Endothelial cell of umbilical vein (primary cell): ENCODE data around the gene SCD.

Experiments
- POLR2AphosphoS5 ChIP-seq: IDR thresholded peaks from 2 replicates; pipeline ENCODE4 v1.6.1; 2012; ENCODE audit warnings: low read depth, mild to moderate bottlenecking, control low read depth, low read length, moderate library complexity; ENCODE audit not compliant: insufficient read depth
- TF ChIP-seq, protein P1 (sequence below), 2 donors: IDR thresholded peaks; 1 replicate in 1 of 2; 2 replicates in 1 of 2; pipeline ENCODE4 v1.5.1; 2011; ENCODE audit warnings: low read length in 2 of 2, mild to moderate bottlenecking in 2 of 2, moderate library complexity in 2 of 2, control low read depth in 1 of 2, inconsistent platforms in 1 of 2, low read depth in 1 of 2; ENCODE audit not compliant: insufficient read depth in 1 of 2; ENCODE audit errors: extremely low read depth in 1 of 2

DNA sequence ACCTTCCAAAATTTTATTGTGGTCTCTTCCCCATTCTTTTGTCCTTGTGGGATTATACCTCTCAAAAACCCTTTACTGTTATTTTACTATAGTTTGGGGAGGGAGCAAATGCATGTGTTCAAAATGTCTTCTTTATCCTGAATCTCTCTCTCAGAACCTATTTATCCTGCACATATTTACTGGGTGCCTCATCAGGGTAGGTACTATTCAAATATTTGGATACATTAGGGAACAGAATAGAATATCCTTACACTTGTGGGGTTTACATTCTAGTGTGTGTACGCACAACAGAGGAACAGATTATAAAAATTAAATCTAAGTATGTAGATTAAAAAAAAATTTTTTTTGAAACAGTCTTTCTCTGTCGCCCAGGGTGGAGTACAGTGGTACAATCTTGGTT is 48.6 kb downstream of the SCD start:
- TF ChIP-seq, protein P1, sequence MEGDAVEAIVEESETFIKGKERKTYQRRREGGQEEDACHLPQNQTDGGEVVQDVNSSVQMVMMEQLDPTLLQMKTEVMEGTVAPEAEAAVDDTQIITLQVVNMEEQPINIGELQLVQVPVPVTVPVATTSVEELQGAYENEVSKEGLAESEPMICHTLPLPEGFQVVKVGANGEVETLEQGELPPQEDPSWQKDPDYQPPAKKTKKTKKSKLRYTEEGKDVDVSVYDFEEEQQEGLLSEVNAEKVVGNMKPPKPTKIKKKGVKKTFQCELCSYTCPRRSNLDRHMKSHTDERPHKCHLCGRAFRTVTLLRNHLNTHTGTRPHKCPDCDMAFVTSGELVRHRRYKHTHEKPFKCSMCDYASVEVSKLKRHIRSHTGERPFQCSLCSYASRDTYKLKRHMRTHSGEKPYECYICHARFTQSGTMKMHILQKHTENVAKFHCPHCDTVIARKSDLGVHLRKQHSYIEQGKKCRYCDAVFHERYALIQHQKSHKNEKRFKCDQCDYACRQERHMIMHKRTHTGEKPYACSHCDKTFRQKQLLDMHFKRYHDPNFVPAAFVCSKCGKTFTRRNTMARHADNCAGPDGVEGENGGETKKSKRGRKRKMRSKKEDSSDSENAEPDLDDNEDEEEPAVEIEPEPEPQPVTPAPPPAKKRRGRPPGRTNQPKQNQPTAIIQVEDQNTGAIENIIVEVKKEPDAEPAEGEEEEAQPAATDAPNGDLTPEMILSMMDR (IDR thresholded peaks at IDR 0.05; ENCODE audit: extremely low read depth in 1 of 2, insufficient read depth in 1 of 2, low read depth in 1 of 2, low read length in 2 of 2), result no peak
- no peak for TF ChIP-seq POLR2AphosphoS5
